ENCODE results near the gene CENPX. TPM values are rescaled to one million over a fixed set of nuclear protein-coding genes. Genes with fewer than 3 reads are reported as not detected.

CENPX gene
- total and polyA plus RNA-seq, 2 of the 13 experiments (the other 11 are each of a cell fraction or from before 2014, with no cell fraction given) = 92.7 to 170 TPM

GRCh38 chr17:82019690-82020571, 2.7 kb downstream of the CENPX start (continued):
- TF ChIP-seq KAT2B (IDR thresholded peaks at IDR 0.05; ENCODE audit: borderline replicate concordance, low read depth, low read length) = no peak
- TF ChIP-seq TRAFD1 (CRISPR knock-in tag; IDR thresholded peaks at IDR 0.05; ENCODE audit: borderline replicate concordance) = no peak
- no peak for TF ChIP-seq ZBTB37 (CRISPR knock-in tag; IDR thresholded peaks at IDR 0.05)
- TF ChIP-seq AGO2 (optimal IDR thresholded peaks at IDR 0.05; ENCODE audit: low read depth, low read length) = peak; percentile 99
- peak; percentile 79 for TF ChIP-seq ZNF687 (CRISPR knock-in tag; IDR thresholded peaks at IDR 0.05)
- no peak for TF ChIP-seq ZNF784 (CRISPR knock-in tag; IDR thresholded peaks at IDR 0.05; ENCODE audit: borderline replicate concordance)
- no peak for TF ChIP-seq NCOA1 (CRISPR knock-in tag; IDR thresholded peaks at IDR 0.05)
- TF ChIP-seq TRIM24 (CRISPR knock-in tag; IDR thresholded peaks at IDR 0.05) = no peak
- no peak; the same call in 1 of the 2 replicates for TF ChIP-seq YEATS2 (CRISPR knock-in tag; IDR thresholded peaks at IDR 0.05; ENCODE audit: borderline replicate concordance)
- TF ChIP-seq ZNF441 (CRISPR knock-in tag; IDR thresholded peaks at IDR 0.05; ENCODE audit: borderline replicate concordance) = no peak
- TF ChIP-seq KDM5A (IDR thresholded peaks at IDR 0.05; ENCODE audit: borderline replicate concordance, low read length) = no peak
- no peak for TF ChIP-seq RELA (CRISPR knock-in tag; IDR thresholded peaks at IDR 0.05)
- TF ChIP-seq TBX3 (IDR thresholded peaks at IDR 0.05; ENCODE audit: borderline replicate concordance) = no peak
- TF ChIP-seq RFXAP (CRISPR knock-in tag; IDR thresholded peaks at IDR 0.05; ENCODE audit: borderline replicate concordance) = no peak
- TF ChIP-seq ARID5B (CRISPR knock-in tag; IDR thresholded peaks at IDR 0.05) = 0 out of 2 replicates have a peak, but pooled peaks have one; percentile 14
- TF ChIP-seq KLF6 (CRISPR knock-in tag; IDR thresholded peaks at IDR 0.05) = 0 out of 2 replicates have a peak, but pooled peaks have one; percentile 6

All from HepG2 (cell line).